ENCODE data around the gene PLCG2. TPM values are rescaled to one million over a fixed set of nuclear protein-coding genes. Genes with fewer than 3 reads are reported as not detected.

Gene PLCG2
- total and polyA plus RNA-seq, 7 donors: 1.6 to 24.8 (median 3.6) TPM

DNA sequence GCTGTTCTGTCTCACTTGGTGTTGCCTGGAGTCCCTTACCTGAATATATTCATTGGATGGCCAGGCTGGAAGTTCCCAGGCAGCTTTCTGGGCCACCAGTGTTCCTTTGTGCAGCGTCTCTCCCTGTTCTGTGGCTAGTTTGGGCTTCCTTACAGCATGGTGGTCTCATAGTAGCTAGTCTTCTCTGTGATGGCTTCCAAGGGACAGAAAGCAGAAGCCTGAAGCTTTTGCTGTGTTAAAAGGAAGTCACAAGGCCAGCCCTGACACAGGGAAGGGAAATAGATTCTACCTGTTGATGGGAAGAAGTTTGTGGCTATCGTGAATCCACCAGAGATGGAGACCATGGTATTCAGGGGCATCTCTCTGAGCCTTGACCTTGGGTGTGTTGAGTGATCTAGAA lies 34.6 kb downstream of the PLCG2 start:
- no peaks in the 10 kb centered on the region for H3K4me1 ChIP-seq
- H3K9me3 ChIP-seq: no peaks in the 10 kb centered on the region
- H3K27ac ChIP-seq: no peak overlapping the region
- DNase-seq: no peak
- WGBS, 2 donors: 75 to 78% methylated on average over 2 of the region's 2 CpGs
- no peak for TF ChIP-seq POLR2AphosphoS5 (IDR thresholded peaks at IDR 0.05)
- no peak for TF ChIP-seq POLR2A (IDR thresholded peaks at IDR 0.05)
- TF ChIP-seq, protein P1, sequence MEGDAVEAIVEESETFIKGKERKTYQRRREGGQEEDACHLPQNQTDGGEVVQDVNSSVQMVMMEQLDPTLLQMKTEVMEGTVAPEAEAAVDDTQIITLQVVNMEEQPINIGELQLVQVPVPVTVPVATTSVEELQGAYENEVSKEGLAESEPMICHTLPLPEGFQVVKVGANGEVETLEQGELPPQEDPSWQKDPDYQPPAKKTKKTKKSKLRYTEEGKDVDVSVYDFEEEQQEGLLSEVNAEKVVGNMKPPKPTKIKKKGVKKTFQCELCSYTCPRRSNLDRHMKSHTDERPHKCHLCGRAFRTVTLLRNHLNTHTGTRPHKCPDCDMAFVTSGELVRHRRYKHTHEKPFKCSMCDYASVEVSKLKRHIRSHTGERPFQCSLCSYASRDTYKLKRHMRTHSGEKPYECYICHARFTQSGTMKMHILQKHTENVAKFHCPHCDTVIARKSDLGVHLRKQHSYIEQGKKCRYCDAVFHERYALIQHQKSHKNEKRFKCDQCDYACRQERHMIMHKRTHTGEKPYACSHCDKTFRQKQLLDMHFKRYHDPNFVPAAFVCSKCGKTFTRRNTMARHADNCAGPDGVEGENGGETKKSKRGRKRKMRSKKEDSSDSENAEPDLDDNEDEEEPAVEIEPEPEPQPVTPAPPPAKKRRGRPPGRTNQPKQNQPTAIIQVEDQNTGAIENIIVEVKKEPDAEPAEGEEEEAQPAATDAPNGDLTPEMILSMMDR (IDR thresholded peaks at IDR 0.05): no peak
- TF ChIP-seq EP300 (IDR thresholded peaks at IDR 0.05): no peak
- H3K27me3 ChIP-seq: no peaks in the 10 kb centered on the region
- no peaks in the 10 kb centered on the region for H3K36me3 ChIP-seq
- intact Hi-C loops (cut with DNase I): no loop called here
- no peak overlapping the region for H3K4me3 ChIP-seq

DNA sequence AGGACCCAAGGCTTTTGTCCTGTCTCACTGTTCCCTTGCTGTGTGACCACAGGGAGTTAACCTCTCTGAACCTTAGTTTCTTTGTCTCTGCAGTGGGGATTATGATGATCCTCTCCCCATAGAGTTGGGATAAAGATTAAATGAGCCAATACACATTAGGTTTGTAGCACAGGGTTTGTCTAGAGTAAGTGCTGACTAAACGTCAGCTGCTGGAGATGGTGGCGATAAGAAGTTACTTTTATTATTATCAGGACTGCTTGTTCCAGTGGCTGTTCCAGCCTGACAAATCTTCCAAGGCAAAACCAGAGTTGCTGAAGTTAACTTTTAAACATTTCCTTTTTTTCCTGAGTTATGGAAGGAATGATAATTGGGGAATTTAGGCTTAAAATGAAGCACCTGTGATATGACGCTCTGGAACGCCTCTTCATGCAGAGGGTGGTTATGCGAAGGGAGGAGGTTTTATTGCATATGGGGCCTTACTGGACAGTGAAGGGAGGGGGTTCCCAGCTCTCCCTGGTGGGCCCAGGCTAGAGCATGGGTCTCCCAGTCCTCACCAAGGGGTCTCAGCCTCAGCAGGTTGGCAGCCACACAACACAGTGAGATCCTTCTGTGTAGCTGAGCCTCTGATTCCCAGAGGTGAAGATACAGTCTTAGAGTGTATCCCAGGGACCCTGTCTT lies 35.8 kb downstream of the PLCG2 start:
- H3K4me3 ChIP-seq: no peak overlapping the region
- no peak overlapping the region for H3K27ac ChIP-seq
- no peaks in the 10 kb centered on the region for H3K4me1 ChIP-seq
- H3K27me3 ChIP-seq: no peaks in the 10 kb centered on the region
- no peak for DNase-seq
- no peaks in the 10 kb centered on the region for H3K9me3 ChIP-seq
- WGBS, 2 donors: 39 to 63% methylated on average over 5 of the region's 5 CpGs
- no peak for TF ChIP-seq EP300 (IDR thresholded peaks at IDR 0.05)
- TF ChIP-seq POLR2AphosphoS5 (IDR thresholded peaks at IDR 0.05): no peak
- TF ChIP-seq, protein P1 (IDR thresholded peaks at IDR 0.05): no peak
- TF ChIP-seq POLR2A (IDR thresholded peaks at IDR 0.05): no peak
- no peaks in the 10 kb centered on the region for H3K36me3 ChIP-seq
- intact Hi-C loops (cut with DNase I): no loop called here

DNA sequence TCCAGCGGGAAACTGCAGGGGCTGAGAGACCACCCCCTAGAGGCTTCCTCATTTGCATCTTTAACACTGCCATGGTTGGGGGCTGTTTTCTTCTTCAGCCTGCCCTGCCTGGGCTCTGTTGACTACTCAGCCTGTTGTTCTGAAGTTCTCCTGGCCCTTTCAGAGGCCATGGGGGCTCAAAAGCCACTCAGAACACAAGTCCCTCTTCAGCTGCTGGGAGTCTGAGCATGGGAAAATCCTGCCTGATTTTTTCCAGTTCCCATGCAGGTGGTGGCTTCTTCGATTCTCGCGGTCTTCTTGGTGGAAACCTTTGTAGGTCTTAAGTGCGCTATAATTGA lies 36.3 kb downstream of the PLCG2 start:
- H3K4me1 ChIP-seq: no peaks in the 10 kb centered on the region

DNA sequence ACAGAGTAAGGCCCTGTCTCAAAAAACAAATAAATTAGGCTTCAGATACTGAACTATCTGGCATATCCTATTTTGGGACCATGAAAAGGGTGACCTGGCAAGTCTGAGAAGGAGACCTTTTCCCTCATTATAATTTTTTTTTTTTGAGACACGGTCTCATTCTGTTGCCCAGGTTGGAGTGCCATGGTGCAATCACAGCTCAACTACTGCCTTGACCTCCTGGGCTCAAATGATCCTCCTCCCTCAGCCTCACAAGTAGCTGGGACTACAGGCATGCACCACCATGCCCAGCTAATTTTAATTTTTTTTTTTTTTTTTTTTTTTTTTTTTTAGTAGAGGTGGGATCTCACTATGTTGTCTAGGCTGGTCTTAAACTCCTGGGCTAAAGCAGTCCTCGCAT lies 37.3 kb downstream of the PLCG2 start:
- WGBS, 2 donors: 85 to 86% methylated on average over 2 of the region's 2 CpGs
- no peak overlapping the region for H3K27ac ChIP-seq

More for the DNA sequence above, 36.3 kb downstream of the PLCG2 start:
- DNase-seq: no peak
- Histone ChIP-seq H3K4me3 (no peak overlapping the region), H3K27ac (no peak overlapping the region), H3K27me3 (no peaks in the 10 kb centered on the region), H3K9me3 (no peaks in the 10 kb centered on the region), H3K36me3 (no peaks in the 10 kb centered on the region)
- intact Hi-C loops (cut with DNase I): no loop called here
- WGBS, 2 donors: 75% methylated on average over 5 of the region's 5 CpGs
- TF ChIP-seq, protein P1 (IDR thresholded peaks at IDR 0.05): no peak
- no peak for TF ChIP-seq POLR2A (IDR thresholded peaks at IDR 0.05)
- TF ChIP-seq POLR2AphosphoS5 (IDR thresholded peaks at IDR 0.05): no peak
- TF ChIP-seq EP300 (IDR thresholded peaks at IDR 0.05): no peak

More for the DNA sequence above, 37.3 kb downstream of the PLCG2 start:
- H3K36me3 ChIP-seq: no peaks in the 10 kb centered on the region
- TF ChIP-seq POLR2A (IDR thresholded peaks at IDR 0.05) (no peak), POLR2AphosphoS5 (IDR thresholded peaks at IDR 0.05) (no peak)
- TF ChIP-seq, protein P1 (IDR thresholded peaks at IDR 0.05): no peak
- no peaks in the 10 kb centered on the region for H3K4me1 ChIP-seq
- H3K27me3 ChIP-seq: no peaks in the 10 kb centered on the region
- no peaks in the 10 kb centered on the region for H3K9me3 ChIP-seq
- intact Hi-C loops (cut with DNase I): no loop called here
- H3K4me3 ChIP-seq: no peak overlapping the region
- DNase-seq: no peak
